ENCODE measurements around the gene USP9X. TPM values are rescaled to one million over a fixed set of nuclear protein-coding genes. Genes with fewer than 3 reads are reported as not detected.

The USP9X gene
- total RNA-seq, 4 donors from 2014 or later: 54.9 to 154 (median 98.0) TPM

DNA sequence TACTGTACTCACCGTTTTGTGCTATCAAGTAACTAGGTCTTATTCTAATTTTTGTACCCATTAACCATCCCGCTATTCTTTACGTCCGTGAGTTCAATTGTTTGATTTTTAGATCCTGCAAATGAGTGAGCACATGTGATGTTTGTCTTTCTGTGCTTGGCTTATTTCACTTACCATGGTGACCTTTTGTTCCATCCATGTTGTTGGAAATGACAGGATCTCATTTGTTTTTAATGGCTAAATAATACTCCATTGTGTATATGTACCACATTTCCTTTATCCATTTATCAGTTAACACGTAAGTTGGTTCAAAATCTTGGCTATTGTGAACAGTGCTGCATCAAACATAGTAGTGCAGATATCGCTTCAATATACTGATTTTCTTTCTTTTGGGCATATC, 48.3 kb downstream of the USP9X start:
- intact Hi-C loops (cut with DNase I; ENCODE audit: low total_unique reads) (no loop called here), in situ Hi-C loops (cut with MboI; ENCODE audit: low pct_ligation_motif_present in 1 of 4, low pct_unique_long_range_greater_than_20kb in 1 of 4, low sequenced_read_pairs in 3 of 4) (loop anchor here in 1 of 4 donors (25.0 kb wide), 1 partner anchor 471 kb away; no protein-coding TSS in a partner anchor)
- Histone ChIP-seq H3K27ac (no peak overlapping the region), H3K4me3 (no peak overlapping the region), H3K4me1 (no peaks in the 10 kb centered on the region), H3K27me3 (no peaks in the 10 kb centered on the region), H3K36me3 (no peaks in the 10 kb centered on the region), H3K9me3 (no peaks in the 10 kb centered on the region)
- 92 to 93% methylated on average over 2 to 6 of the region's 6 CpGs for WGBS, 2 donors (ENCODE audit: low coverage in 1 of 2)
- TF ChIP-seq POLR2AphosphoS5 (IDR thresholded peaks at IDR 0.05) (no peak), EP300 (IDR thresholded peaks at IDR 0.05; ENCODE audit: low read depth) (no peak), POLR2A (IDR thresholded peaks at IDR 0.05) (no peak), CTCF (IDR thresholded peaks at IDR 0.05) (no peak)
- DNase-seq: no peak

DNA sequence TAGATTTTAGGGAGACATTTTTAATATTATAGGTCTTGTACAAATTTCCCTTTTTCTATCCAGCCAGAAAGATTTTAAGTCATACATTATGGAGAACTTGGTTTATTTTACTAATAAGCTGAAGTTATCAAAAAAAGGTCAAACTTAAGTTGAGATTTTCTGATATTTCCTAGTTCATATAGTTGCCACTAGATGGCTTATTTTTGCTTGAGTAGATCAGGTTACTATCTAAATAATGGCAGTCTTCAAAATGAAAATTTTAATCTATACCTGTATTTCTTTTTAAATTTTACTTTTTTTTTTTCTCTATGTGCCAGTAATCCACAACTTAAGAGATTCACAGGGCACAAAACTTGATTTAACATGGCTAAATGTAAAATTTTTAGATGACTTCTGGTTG, 52.3 kb downstream of the USP9X start:
- H3K4me3 ChIP-seq: no peak overlapping the region
- intact Hi-C loops (cut with DNase I; ENCODE audit: low total_unique reads) (loop anchor here (2.0 kb wide), 1 partner anchor 65 kb away; no protein-coding TSS in a partner anchor), in situ Hi-C loops (cut with MboI; ENCODE audit: low pct_ligation_motif_present in 1 of 4, low pct_unique_long_range_greater_than_20kb in 1 of 4, low sequenced_read_pairs in 3 of 4) (loop anchor here in 1 of 4 donors (25.0 kb wide), 1 partner anchor 475 kb away; no protein-coding TSS in a partner anchor)

GRCh38 chrX:41142130-41142910, 57.1 kb downstream of the USP9X start:
- no peaks in the 10 kb centered on the region for H3K9me3 ChIP-seq
- no peak overlapping the region for H3K27ac ChIP-seq
- H3K4me3 ChIP-seq: no peak overlapping the region
- no peaks in the 10 kb centered on the region for H3K36me3 ChIP-seq
- H3K27me3 ChIP-seq: no peaks in the 10 kb centered on the region
- intact Hi-C loops (cut with DNase I; ENCODE audit: low total_unique reads): no loop called here
- TF ChIP-seq EP300 (IDR thresholded peaks at IDR 0.05; ENCODE audit: low read depth) (no peak), POLR2A (IDR thresholded peaks at IDR 0.05) (no peak), POLR2AphosphoS5 (IDR thresholded peaks at IDR 0.05) (no peak), CTCF (IDR thresholded peaks at IDR 0.05) (no peak)
- in situ Hi-C loops (cut with MboI; ENCODE audit: low pct_ligation_motif_present in 1 of 4, low pct_unique_long_range_greater_than_20kb in 1 of 4, low sequenced_read_pairs in 3 of 4): loop anchor here in 1 of 4 donors (25.0 kb wide), 1 partner anchor 480 kb away; no protein-coding TSS in a partner anchor
- DNase-seq: no peak
- H3K4me1 ChIP-seq: no peaks in the 10 kb centered on the region
- 89 to 100% methylated on average over 1 to 5 of the region's 5 CpGs for WGBS, 2 donors (ENCODE audit: low coverage in 1 of 2)

More for the DNA sequence above, 52.3 kb downstream of the USP9X start:
- H3K27me3 ChIP-seq: no peaks in the 10 kb centered on the region
- no peak for DNase-seq
- TF ChIP-seq CTCF (IDR thresholded peaks at IDR 0.05): peak in 3 of 5 experiments; percentile 23 to 32 (median 27)
- TF ChIP-seq POLR2A (IDR thresholded peaks at IDR 0.05): no peak
- no peak for TF ChIP-seq POLR2AphosphoS5 (IDR thresholded peaks at IDR 0.05)
- no peak for TF ChIP-seq EP300 (IDR thresholded peaks at IDR 0.05; ENCODE audit: low read depth)
- no peak overlapping the region for H3K27ac ChIP-seq
- H3K36me3 ChIP-seq: no peaks in the 10 kb centered on the region
- H3K9me3 ChIP-seq: no peaks in the 10 kb centered on the region
- H3K4me1 ChIP-seq: no peaks in the 10 kb centered on the region

GRCh38 chrX:41144873-41145272, 59.6 kb downstream of the USP9X start:
- TF ChIP-seq CTCF (IDR thresholded peaks at IDR 0.05) (no peak), POLR2A (IDR thresholded peaks at IDR 0.05) (no peak), EP300 (IDR thresholded peaks at IDR 0.05; ENCODE audit: low read depth) (no peak), POLR2AphosphoS5 (IDR thresholded peaks at IDR 0.05) (no peak)
- H3K27me3 ChIP-seq: no peaks in the 10 kb centered on the region
- no peaks in the 10 kb centered on the region for H3K4me1 ChIP-seq
- H3K9me3 ChIP-seq: no peaks in the 10 kb centered on the region
- H3K36me3 ChIP-seq: no peaks in the 10 kb centered on the region
- DNase-seq: no peak
- no peak overlapping the region for H3K27ac ChIP-seq
- H3K4me3 ChIP-seq: no peak overlapping the region
- WGBS, 2 donors (ENCODE audit: low coverage in 1 of 2): 83% methylated on average over 2 of the region's 2 CpGs; no CpG with 5 or more reads in 1 of the 2 donors
- in situ Hi-C loops (cut with MboI; ENCODE audit: low pct_ligation_motif_present in 1 of 4, low pct_unique_long_range_greater_than_20kb in 1 of 4, low sequenced_read_pairs in 3 of 4): loop anchor here in 1 of 4 donors (25.0 kb wide), 1 partner anchor 483 kb away; no protein-coding TSS in a partner anchor
- intact Hi-C loops (cut with DNase I; ENCODE audit: low total_unique reads): no loop called here

Data from transverse colon (tissue), 4 donors.